Activated CD4-positive, alpha-beta T cell treated with anti-CD3 and anti-CD28 coated beads for 4 hours (primary cell): Measurements from ENCODE around the gene VWA5B1.
"Not testable (repeated sequence)": the region's sequence is repeated elsewhere in the genome, so short reads cannot be mapped to it uniquely, and the experiment has no call there.

Experiments
- DNase-seq, 2 donors: peaks; one replicate each; pipeline ENCODE4 v3.0.0-alpha.2; 2020

VWA5B1 gene

DNA sequence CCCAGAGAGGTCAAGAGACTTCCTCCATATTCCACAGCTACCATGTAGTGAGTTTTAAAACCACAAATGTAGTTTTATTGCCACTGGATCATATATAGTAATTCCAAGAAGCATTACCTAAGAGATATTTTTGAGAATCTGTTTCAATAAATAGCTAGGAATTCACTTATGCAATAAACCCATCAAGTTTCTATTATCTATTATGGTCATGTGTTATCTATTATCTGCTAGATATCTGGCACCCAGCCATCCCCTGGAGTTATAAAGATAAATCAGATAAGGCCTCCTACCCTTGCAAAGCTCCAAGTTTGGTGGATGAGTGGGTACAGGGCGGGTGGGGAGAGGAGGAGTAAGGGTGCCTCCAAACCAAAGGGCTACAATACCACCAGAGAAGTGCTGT lies 10.3 kb upstream of the VWA5B1 start:
- DNase-seq = no peak

- no peak for DNase-seq
These were observed 9.8 kb upstream of the VWA5B1 start for GRCh38 chr1:20280906-20281305.

DNA sequence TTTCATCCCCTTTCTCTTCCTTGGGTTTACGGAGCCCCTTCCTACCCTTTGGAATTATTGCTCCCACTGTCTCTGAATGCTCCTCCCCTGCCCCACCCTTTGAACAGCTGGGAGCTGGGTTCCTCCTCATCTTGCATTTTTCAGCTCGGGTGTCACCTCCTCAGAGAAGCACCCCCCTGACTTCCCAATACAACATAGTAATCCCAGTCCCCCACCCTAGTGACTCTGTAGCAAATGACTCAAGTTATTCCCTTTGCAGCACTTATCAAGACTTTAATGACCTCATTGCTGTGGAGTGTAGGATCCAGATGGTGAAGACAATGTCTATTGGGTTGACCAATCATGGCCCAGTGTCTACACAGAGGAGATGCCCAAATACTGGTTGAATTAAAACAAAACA lies 8.9 kb upstream of the VWA5B1 start:
- DNase-seq = no peak

DNA sequence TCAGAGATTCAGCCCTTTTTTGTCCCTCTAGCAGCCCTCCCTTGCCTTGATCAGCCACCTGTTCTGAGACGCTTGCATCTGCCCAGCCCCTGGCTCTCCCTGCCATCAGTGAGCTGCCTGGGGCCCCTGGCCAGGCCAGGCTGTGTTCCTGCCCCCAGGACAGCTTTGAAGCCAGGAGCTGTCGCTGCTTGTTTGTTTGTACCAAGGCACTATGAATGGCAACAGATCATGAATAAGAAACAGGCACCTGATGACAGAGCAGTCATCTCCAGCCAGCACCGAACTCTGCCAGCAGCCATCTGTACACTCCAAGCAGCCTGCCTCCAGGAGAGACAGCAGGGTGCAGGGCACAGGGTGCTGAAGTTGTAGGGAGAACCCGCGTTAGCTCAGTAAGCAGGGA lies 8.1 kb upstream of the VWA5B1 start:
- DNase-seq = no peak

- no peak for DNase-seq
These were observed 6.6 kb upstream of the VWA5B1 start for GRCh38 chr1:20284046-20284445.

DNA sequence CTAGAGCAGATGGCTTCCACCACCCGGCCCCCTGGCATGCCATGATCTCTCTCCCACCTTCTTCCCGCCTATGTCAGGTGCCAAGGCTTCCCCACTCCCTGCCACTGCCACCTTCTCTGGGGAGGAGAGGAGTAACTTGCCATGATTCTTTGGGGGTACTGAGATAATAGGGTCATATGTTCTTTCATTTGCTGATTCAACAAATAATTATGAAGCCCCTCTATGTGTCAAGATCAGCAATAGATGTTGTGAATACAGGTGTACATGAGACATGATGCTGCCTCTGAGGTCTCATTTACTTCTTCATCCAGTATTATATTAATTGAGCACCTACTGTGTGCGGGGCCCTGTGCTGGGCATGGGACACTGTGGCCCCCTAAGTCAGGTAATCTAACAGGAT lies 6.0 kb upstream of the VWA5B1 start:
- no peak for DNase-seq

GRCh38 chr1:20285510-20285909 lies 5.2 kb upstream of the VWA5B1 start:
- no peak for DNase-seq

GRCh38 chr1:20287696-20288095 lies 3.0 kb upstream of the VWA5B1 start:
- DNase-seq = not testable (repeated sequence)

DNA sequence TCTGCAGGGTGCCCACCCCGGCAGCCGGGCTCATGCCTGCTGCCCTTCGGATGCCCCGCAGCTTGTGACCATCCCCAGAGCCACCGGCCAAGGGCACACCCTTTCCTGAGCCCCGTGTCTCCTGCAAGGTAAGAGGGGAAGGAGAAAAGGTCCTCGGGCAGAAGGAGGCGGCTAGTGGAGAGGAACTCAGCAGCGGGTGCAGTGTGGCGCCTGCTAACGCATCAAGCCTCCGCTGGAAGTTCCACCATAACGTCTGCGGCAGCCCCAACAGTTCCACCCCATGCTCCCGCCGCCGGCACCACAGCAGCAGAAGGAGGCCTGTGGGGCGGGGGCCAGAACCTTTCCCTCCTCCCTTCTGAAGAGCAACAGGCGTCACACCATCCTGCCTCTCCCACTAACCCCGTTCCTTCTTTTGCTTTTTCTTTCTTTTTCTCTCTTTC lies 990 bp downstream of the VWA5B1 start:
- peak in 1 of 2 donors; percentile 5 for DNase-seq

- no peak for DNase-seq
These were observed 8.0 kb downstream of the VWA5B1 start for GRCh38 chr1:20298626-20299025.

- no peak for DNase-seq
These were observed 10.9 kb downstream of the VWA5B1 start for GRCh38 chr1:20301463-20302107.

GRCh38 chr1:20302108-20302471 lies 11.4 kb downstream of the VWA5B1 start:
- no peak for DNase-seq

DNA sequence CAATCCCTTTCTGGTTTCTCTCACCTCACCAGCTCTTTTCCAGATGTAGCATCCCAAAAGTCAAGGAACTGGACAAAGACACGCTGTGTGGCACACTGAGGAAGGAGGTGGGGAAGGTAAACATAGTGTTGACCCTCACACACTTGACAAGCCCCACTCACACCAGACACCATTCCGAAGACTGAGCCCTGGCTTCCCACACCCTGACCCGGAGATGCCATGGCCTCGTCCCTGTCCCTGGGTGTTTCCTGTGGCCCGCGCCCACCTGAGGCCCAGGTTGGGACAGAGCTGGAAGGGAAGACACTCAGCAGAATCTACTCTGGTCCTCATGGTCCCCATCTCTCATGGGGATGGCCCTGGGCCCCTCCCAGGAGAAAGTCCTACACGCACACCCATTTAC lies 16.4 kb downstream of the VWA5B1 start:
- DNase-seq = no peak

- DNase-seq = no peak
These were observed 17.9 kb downstream of the VWA5B1 start for GRCh38 chr1:20308569-20308968.

DNA sequence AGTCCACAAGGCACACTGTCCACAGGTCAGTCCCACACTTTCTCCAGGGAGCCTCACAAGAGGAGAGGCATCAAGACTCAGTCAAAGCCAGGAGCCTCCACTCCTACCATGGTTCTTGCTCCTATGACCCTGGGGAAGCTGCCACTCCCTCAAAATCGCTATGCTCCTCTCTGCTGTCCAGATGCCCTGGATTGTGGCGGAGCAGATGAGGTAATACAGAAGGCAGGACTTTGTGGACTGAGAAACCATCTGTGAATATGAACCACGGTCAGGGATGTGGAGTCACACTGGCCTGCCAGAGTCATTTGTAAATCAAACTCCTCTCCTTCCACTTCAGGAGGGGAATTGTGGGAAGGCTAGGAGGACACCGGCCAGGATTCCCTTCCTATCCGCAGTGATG lies 20.6 kb downstream of the VWA5B1 start:
- DNase-seq = no peak

DNA sequence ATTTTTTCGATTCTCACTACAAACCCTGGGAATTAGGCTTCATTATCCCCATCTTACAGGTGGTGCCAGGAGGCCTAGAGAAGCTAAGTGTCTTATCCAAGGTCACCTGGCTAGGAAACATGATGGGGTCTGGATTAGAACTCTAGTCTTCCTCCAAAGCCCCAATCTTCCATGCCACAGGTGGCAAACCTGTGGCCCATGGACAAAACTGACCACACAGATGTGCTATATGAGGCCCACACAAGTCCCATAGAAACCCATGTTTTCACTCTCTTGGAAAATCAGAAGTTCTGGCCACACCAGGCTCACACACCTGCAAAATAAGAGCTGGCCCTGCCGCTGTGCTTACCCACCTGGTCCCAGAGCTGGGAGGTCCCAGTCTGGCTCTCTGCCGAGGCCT lies 21.6 kb downstream of the VWA5B1 start:
- DNase-seq = no peak

DNA sequence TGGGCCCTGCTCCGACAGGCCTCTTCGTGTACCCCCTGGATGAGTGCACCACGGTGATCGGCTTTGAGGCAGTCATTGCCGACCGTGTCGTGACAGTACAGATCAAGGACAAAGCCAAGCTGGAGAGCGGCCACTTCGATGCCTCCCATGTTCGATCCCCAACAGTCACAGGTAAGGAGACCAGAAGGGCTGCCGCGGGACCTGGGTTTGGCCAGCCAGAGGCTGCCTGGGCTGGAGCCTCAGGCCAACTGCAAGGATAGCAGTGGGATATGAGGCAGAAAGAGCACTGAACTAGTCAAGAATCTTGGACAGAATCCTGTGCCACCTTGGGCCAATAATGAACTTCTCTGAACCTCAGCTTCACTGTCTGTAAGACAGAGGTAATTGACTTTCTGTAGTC lies 22.1 kb downstream of the VWA5B1 start:
- no peak for DNase-seq

DNA sequence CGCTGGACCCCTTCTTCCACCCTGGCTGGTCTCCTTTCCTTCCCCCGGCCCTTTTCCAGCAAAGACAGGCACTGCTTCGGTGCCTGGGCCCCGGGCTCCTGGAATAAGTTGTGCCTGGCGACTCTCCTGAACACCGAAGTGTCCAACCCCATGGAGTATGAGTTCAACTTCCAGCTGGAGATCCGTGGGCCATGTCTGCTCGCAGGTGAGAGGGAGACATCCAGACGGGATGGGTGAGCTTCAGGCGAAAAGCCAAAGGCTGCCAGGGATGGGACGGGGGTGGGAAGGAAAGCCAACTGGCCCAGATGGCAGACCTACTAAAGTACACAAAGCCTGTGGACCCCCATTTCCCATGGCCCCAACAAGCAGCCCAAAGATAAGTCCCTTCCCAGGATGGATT lies 26.8 kb downstream of the VWA5B1 start:
- DNase-seq = no peak

- DNase-seq = no peak
These were observed 27.8 kb downstream of the VWA5B1 start for GRCh38 chr1:20318521-20318920.

DNA sequence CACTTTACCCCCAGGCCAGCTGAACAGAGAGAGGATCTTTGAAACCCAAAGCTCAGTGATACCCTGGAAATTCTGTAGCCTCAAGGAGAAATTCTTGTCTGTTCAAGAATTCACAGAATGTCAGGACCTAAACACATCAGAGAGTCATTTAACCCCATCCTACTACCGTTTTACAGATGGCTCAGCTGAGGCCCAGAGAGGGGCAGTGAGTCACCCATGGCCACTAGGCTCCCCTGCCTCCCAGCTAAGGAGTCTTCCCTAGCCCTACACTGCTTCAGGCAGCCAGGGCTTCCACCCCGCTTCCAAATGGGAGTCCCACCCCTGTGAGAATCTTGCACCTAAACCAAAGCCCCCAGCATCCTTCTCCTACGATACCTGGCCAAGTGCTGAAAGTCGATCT lies 28.3 kb downstream of the VWA5B1 start:
- DNase-seq = no peak

DNA sequence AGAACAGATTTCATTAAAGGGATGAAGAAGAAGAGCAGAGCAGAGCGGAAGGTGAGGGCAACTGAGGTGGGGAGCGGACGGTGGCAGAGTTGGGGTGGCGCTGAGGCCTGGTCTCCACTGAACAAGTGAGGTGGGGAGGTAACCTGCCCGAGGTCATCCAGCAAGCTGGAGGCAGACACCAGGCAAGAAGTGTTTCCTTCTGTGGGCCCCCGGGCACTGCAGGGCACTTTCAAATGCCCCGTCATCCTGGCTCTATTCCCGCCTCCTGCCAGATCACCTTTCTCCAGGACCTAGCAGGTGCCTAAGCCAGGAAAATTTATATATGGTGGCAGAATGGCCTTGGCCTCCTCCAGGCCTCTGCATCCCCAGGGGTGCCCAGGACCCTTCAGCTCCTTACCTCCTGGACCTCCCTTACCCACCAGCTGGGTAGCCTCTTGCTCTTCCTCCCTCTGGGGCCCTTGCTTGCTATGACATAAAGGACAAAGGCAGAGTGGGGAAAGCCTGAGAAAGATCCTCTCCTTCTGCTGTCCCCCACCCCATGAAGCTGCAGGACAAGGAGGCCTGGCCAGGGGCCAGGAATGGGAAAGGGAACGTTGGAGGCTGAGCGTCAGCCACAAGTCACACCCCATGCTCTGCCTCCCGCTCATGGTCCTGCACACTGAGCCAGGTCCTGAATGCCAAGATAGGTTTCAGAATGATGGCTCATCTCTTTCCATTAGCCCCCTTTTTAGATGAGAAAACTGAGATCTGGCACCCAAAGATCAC lies 29.0 kb downstream of the VWA5B1 start:
- DNase-seq = no peak

DNA sequence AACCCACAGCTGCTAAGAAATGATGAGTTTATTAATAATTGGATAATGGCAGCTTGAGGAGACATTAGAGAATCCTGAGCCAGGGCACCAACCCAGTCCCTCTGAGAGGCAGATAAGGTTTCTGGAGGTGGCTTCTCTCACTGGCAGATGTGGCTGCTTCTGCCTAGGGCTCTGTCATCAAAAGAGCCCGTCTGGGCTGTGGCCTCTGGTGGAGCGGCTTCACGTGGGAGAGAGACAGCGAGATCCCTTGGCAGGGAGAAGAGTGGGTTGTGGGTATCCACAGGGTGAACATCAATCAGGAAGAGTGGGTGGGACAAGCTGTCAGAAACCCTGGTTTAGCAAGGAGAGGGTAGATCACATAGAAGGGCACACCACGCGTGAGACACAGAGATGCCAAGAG lies 30.0 kb downstream of the VWA5B1 start:
- no peak for DNase-seq

DNA sequence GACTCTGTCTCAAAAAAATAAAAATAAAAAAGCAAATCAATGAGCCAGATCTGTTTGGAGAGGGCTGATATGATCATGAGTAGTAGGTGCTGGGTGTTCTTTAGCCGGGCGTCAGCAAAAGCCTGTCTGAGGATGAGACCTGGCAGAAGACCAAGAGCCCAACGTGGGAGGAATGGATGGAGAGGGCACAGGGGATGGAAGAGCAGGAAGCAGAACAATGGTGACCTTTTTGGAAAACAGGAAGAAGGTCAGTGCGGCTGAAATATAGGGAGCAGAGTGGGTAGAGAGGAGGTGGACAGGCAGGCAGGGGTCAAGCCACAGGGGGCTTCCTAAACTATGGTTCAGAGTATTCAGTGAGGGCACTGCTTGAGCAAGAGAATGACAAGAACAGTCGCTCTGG lies 30.9 kb downstream of the VWA5B1 start:
- DNase-seq = no peak

GRCh38 chr1:20322081-20322824 lies 31.6 kb downstream of the VWA5B1 start:
- peak in 1 of 2 donors; percentile 7 for DNase-seq
